Measurements from ENCODE around the gene IGSF8. TPM values are rescaled to one million over a fixed set of nuclear protein-coding genes. Genes with fewer than 3 reads are reported as not detected.

IGSF8 gene
- total RNA-seq, 2 donors from 2014 or later, result 20.6 to 25.8 TPM

DNA sequence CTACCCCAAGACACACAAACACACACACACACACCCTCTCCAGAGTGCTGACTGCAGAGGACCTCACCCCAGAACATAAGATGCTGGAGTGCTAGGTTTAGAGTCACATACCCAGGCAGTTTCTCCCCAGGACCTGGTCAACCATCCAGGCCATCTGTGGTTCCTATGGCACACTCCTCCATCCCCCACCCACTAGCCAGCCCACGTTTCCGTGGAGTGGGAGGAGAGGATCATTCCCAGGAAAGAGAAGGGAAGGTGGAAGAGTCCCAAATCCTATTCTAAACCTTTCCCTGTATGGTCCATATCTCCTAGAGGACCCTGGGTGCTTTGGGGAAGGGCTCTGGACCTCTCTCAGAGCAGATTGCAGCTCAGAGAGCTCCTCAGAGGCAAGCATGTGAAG lies 15.9 kb downstream of the IGSF8 start:
- no peak for DNase-seq (ENCODE audit: low spot score)
- peaks cover 39 to 50% of the 10 kb centered on the region in 2 donors for H3K27me3 Mint-ChIP-seq
- H3K9me3 Mint-ChIP-seq, result no peaks in the 10 kb centered on the region
- no peak for ATAC-seq
- no peak overlapping the region for H3K27ac Mint-ChIP-seq
- peaks cover 5 to 10% of the 10 kb centered on the region in 2 donors for H3K4me1 Mint-ChIP-seq (ENCODE audit: low read depth in 2 of 2)
- H3K36me3 Mint-ChIP-seq, result no peaks in the 10 kb centered on the region
- H3K4me3 Mint-ChIP-seq, result no peak overlapping the region

DNA sequence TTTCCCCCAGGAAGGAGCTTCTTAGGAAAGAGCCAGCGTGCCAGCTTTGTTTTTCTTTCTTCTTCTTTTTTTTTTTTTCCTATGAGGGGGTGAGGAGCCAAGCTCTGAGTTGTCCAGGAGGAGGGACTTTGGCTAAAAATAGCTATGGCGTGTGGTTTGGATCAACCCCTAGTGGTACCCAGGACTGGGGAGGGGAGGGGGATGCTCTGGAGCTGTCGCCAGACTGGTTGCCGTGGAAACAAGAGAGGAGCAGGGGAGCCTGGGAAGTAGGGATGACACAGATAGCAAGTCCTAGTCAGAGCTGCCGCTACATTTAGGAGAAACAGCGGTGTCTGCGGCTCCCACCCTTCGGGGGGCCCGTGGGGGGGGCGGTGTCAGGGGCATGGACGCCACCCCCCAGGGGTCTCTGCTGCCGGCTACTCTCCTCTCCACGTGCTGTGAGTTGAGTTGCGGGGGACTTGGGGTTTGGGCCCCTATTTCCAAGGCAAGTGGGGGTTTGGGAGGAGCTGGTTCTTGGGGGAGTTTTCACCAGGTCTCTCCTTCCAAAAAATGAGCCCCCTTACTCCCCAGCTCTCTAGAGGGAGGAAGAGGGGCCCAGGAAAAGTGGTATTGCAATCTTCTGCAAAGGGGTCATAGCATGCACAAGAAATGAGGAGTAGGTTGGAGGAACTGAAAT lies 17.0 kb downstream of the IGSF8 start, which contains the start of gene KCNJ9:
KCNJ9 (plus strand) TSS at position 278 of the 676 bp plus-strand sequence. CDS start 2,493 bp downstream, outside the sequence.
- Mint-ChIP-seq H3K27ac (no peak within 1 kb of the TSS), H3K4me1 (ENCODE audit: low read depth in 2 of 2) (peaks cover 5 to 10% of the 10 kb centered on the region in 2 donors), H3K36me3 (no peaks in the 10 kb centered on the region), H3K9me3 (no peaks in the 10 kb centered on the region), H3K27me3 (peaks cover 42 to 55% of the 10 kb centered on the region in 2 donors), H3K4me3 (no peak within 1 kb of the TSS)
- DNase-seq (ENCODE audit: low spot score) (no peak), ATAC-seq (no peak)

DNA sequence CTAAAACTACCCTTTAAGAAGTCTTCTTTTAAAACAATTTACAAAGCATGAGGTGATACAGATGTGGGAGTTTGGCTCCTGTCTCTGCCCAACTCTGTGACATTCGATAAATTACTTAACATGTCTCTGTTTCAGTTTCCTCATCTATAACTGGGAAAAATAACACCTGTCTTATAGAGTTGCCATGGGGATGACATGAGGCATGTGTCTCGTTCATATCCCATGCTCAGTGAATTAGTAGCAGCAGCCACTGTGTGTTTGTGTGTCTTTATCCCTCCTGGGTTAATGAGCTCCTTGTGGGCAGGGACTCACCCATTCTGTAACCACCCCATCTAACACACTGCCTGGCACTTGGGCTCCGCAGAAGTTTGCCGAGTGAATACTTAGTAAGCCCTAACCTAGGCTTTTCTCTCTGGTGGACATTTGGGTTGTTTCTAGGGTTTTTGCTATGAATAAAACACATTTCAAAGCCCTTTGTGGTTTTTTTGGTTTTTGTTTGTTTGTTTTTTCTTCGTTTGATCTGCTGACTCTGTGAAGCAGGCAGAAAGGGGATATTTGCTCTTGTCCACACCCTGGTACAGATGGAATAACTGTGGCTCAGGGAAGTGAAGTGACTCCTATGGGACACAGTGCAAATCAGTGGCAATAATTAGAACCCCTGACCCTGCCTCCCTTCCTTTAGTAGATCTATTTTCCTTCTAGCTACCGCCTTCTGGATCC lies 17.9 kb downstream of the IGSF8 start:
- H3K27me3 Mint-ChIP-seq, result peaks cover 42 to 55% of the 10 kb centered on the region in 2 donors
- no peaks in the 10 kb centered on the region for H3K36me3 Mint-ChIP-seq

DNA sequence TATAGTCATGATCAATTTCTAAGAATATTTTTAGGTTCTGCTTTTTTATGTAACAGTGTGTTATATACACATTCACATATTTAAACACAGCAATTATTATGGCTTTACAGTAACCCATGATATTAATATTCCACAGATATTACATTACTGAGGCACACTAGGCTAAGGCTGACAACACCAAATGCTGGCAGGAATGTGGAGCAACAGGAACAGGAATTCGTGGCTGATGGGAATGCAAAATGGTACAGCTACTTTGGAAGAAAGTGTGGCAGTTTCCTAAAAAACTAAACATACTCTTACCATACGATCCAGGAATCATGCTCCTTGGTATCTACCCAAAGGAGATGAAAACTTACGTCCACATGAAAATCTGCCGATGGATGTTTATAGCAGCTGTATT lies 19.0 kb downstream of the IGSF8 start:
- DNase-seq (ENCODE audit: low spot score), result no peak
- no peak overlapping the region for H3K4me3 Mint-ChIP-seq
- H3K27me3 Mint-ChIP-seq, result peaks cover 42 to 64% of the 10 kb centered on the region in 2 donors
- ATAC-seq, result no peak
- H3K9me3 Mint-ChIP-seq, result no peaks in the 10 kb centered on the region
- H3K36me3 Mint-ChIP-seq, result no peaks in the 10 kb centered on the region
- peaks cover 4% of the 10 kb centered on the region in 2 donors for H3K4me1 Mint-ChIP-seq (ENCODE audit: low read depth in 2 of 2)
- H3K27ac Mint-ChIP-seq, result no peak overlapping the region

More for the DNA sequence above, 17.9 kb downstream of the IGSF8 start:
- H3K9me3 Mint-ChIP-seq, result no peaks in the 10 kb centered on the region
- no peak overlapping the region for H3K4me3 Mint-ChIP-seq
- H3K27ac Mint-ChIP-seq, result no peak overlapping the region
- ATAC-seq, result no peak
- peaks cover 5 to 7% of the 10 kb centered on the region in 2 donors for H3K4me1 Mint-ChIP-seq (ENCODE audit: low read depth in 2 of 2)
- no peak for DNase-seq (ENCODE audit: low spot score)

GRCh38 chr1:160078512-160079195 lies 19.8 kb downstream of the IGSF8 start:
- Mint-ChIP-seq H3K27me3 (peaks cover 38 to 65% of the 10 kb centered on the region in 2 donors), H3K36me3 (no peaks in the 10 kb centered on the region), H3K4me3 (no peak overlapping the region), H3K27ac (no peak overlapping the region), H3K4me1 (ENCODE audit: low read depth in 2 of 2) (no peaks in the 10 kb centered on the region), H3K9me3 (no peaks in the 10 kb centered on the region)
- DNase-seq (ENCODE audit: low spot score) (no peak), ATAC-seq (peak; percentile 78 to 79)

DNA sequence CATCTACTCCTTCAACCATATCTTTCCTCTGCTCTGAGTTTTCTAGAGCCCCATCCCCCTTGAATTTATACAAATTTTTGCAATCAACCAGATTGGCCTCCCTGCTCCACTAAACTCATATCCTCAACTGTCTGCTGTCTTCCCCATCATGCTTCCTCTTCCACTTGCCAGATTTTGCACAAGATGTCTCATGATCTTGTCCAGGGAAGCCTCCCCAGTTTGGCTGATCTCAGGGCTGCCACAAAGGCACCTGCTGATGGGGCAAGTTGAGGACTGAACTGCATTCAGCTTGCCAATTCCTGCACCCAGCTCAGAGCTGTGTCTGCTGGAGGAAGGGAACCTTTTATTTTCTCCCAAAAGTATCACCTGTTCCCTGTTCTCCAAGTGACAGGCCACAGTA lies 20.9 kb downstream of the IGSF8 start:
- DNase-seq (ENCODE audit: low spot score), result no peak
- H3K27me3 Mint-ChIP-seq, result peaks cover 34 to 60% of the 10 kb centered on the region in 2 donors
- ATAC-seq, result no peak
- H3K27ac Mint-ChIP-seq, result no peak overlapping the region
- no peaks in the 10 kb centered on the region for H3K4me1 Mint-ChIP-seq (ENCODE audit: low read depth in 2 of 2)
- no peaks in the 10 kb centered on the region for H3K9me3 Mint-ChIP-seq
- H3K36me3 Mint-ChIP-seq, result no peaks in the 10 kb centered on the region
- no peak overlapping the region for H3K4me3 Mint-ChIP-seq

DNA sequence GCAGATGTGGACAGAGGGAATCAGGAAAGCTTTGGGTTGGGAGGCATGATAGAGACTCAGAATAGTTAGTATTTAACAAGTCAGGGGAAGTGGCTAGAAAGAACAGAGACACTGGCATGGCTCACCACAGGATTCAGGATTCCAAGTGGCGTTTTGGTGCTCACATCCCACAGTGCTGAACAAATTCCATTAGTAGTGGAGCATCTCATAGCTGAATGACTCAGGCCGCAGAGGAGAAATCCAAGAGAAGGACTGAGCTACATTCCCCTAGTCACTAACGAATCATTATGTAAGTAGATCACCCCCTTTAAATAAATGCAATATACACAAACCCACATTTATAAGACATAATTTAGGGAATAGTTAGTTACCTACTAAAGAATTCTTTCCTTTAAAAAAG lies 22.1 kb downstream of the IGSF8 start:
- Mint-ChIP-seq H3K36me3 (no peaks in the 10 kb centered on the region), H3K27ac (no peak overlapping the region), H3K4me1 (ENCODE audit: low read depth in 2 of 2) (no peaks in the 10 kb centered on the region), H3K4me3 (no peak overlapping the region), H3K9me3 (no peaks in the 10 kb centered on the region), H3K27me3 (peaks cover 35 to 59% of the 10 kb centered on the region in 2 donors)
- ATAC-seq (no peak), DNase-seq (ENCODE audit: low spot score) (no peak)

GRCh38 chr1:160075836-160076235 lies 22.6 kb downstream of the IGSF8 start:
- Mint-ChIP-seq H3K27me3 (peaks cover 32 to 58% of the 10 kb centered on the region in 2 donors), H3K9me3 (no peaks in the 10 kb centered on the region), H3K4me3 (no peak overlapping the region), H3K4me1 (ENCODE audit: low read depth in 2 of 2) (no peaks in the 10 kb centered on the region), H3K27ac (no peak overlapping the region), H3K36me3 (no peaks in the 10 kb centered on the region)
- no peak for DNase-seq (ENCODE audit: low spot score)
- ATAC-seq, result no peak

DNA sequence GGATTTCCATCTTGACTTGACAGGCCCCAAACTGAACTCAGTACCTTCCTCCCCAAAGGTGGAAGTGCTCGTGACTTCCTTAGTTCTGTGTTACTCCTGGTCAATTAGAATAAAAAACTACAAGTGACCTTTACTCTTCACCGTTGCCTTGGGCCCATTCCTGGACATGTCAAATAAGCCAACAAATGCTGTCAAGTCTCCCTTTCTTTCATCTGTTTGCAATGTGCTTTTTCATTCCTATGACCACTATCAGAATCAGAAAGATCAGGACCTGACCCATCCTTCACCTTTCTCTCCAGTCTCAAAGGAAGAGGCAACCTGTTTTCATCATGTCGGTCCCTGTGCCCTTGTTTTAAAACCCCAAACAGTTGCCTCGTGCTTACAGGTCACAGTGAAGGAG lies 23.6 kb downstream of the IGSF8 start:
- ATAC-seq (no peak), DNase-seq (ENCODE audit: low spot score) (no peak)
- H3K36me3 Mint-ChIP-seq, result no peaks in the 10 kb centered on the region
- peaks cover 32 to 56% of the 10 kb centered on the region in 2 donors for H3K27me3 Mint-ChIP-seq
- H3K4me1 Mint-ChIP-seq (ENCODE audit: low read depth in 2 of 2), result peaks cover 6 to 7% of the 10 kb centered on the region in 2 donors
- H3K27ac Mint-ChIP-seq, result no peak overlapping the region
- H3K4me3 Mint-ChIP-seq, result no peak overlapping the region
- H3K9me3 Mint-ChIP-seq, result no peaks in the 10 kb centered on the region

- Mint-ChIP-seq H3K27ac (no peak overlapping the region), H3K4me3 (no peak overlapping the region), H3K4me1 (ENCODE audit: low read depth in 2 of 2) (peaks cover 6 to 11% of the 10 kb centered on the region in 2 donors), H3K27me3 (peaks cover 33 to 47% of the 10 kb centered on the region in 2 donors), H3K36me3 (no peaks in the 10 kb centered on the region), H3K9me3 (no peaks in the 10 kb centered on the region)
- no peak for ATAC-seq
- DNase-seq (ENCODE audit: low spot score), result no peak
Observed at GRCh38 chr1:160071289-160071688, 27.1 kb downstream of the IGSF8 start.

DNA sequence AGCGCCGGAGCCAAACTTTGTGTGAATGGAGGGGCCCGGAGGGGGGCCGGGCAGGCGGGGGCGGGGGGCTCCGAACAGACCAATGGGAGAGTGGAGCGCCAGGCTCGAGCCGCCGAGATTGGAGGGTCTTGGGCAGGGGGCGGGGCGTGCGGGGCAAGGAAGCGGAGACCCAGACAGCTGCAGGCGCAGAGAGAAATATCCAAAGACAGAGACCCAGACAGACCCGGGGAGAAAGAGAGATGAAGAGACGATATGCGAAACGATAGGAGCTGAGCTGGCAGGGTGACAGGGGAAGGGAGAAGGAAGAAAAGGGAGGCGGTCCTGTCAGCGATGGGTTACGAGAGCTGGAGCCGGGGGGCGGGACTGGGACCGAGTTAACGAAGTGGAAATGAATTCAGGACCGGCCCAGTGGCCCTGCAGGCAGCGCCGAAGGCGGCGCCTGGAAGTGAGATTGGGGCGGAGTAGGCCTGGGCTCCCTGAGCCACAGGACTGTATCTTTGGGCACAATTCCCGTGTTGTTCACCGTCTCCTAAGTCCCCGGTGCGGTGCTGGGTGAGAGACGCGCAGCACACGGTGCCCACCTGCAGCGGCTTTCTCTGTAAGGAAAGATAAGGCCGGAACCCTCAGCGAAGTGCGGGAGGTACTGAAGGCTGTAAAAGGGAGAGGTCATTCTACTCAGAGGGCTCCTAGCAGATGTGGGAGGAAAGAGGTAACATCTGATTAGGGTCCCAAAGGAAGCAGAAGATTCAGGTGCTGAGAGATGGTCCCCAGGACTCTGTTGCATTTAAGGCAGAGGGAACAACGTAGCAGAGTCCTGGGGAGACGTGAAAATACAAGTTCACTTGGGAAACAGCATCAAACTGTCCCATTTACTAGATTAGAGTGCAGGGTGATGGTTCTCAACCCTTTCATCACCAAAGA lies 27.9 kb downstream of the IGSF8 start:
- Mint-ChIP-seq H3K36me3 (no peaks in the 10 kb centered on the region), H3K27me3 (peaks cover 38 to 55% of the 10 kb centered on the region in 2 donors), H3K4me3 (peak overlapping the region; percentile 97), H3K27ac (no peak overlapping the region), H3K9me3 (no peaks in the 10 kb centered on the region), H3K4me1 (ENCODE audit: low read depth in 2 of 2) (peaks cover 6 to 11% of the 10 kb centered on the region in 2 donors)
- peak; percentile 71 for DNase-seq (ENCODE audit: low spot score)
- ATAC-seq, result peak; percentile 91 to 92

GRCh38 chr1:160069460-160070231 lies 28.8 kb downstream of the IGSF8 start, which contains the start of gene KCNJ10:
Gene KCNJ10 (minus strand): TSS chr1:160070160. CDS start chr1:160042532, 27,628 bp downstream.
- peaks cover 39 to 53% of the 10 kb centered on the region in 2 donors for H3K27me3 Mint-ChIP-seq
- no peaks in the 10 kb centered on the region for H3K36me3 Mint-ChIP-seq
- ATAC-seq (no peak), DNase-seq (ENCODE audit: low spot score) (no peak)
- H3K27ac Mint-ChIP-seq, result no peak within 1 kb of the TSS
- H3K4me1 Mint-ChIP-seq (ENCODE audit: low read depth in 2 of 2), result peaks cover 6 to 11% of the 10 kb centered on the region in 2 donors
- no peaks in the 10 kb centered on the region for H3K9me3 Mint-ChIP-seq
- H3K4me3 Mint-ChIP-seq, result peak within 1 kb of the TSS; percentile 97

All from natural killer cell treated with Interleukin-12 subunit alpha and Interleukin-12 subunit beta and Interleukin-15 and Interleukin-18, amount 100 ng/mL, for 72 hours (primary cell).